Naive thymus-derived CD8-positive, alpha-beta T cell (primary cell): ENCODE results near the gene SEMA6D. TPM values are rescaled to one million over a fixed set of nuclear protein-coding genes. Genes with fewer than 3 reads are reported as not detected.

Experiments used
- ATAC-seq, 2 donors: fragments of 150-1000 bp; cut with Tn5 transposase in 1 of 2; sonication (Bioruptor Pico), chemical (Tn5 transposase) in 1 of 2; 1 replicate in 1 of 2; 2 replicates in 1 of 2; pipeline ENCODE4 v1.10.0; 2021; ENCODE audit warnings: mild to moderate bottlenecking in 2 of 2, moderate library complexity in 2 of 2
- POLR2A ChIA-PET: fragments of 350-600 bp; sonication (Branson Sonifier 250); formaldehyde crosslinking; loops from one replicate; lab custom pipeline; 2021; ENCODE audit warnings: antibody characterized with exemption; lab: Charles Lee
- DNase-seq, 10 donors: peaks; one replicate each; pipeline versions ENCODE4 v3.0.0 to v3.0.0-alpha.2; 2020 to 2022
- H3K27ac Mint-ChIP-seq, 10 donors: one replicate each; pipeline ENCODE4 v1.8.0; 2020 to 2022; ENCODE audit warnings: mild to moderate bottlenecking in 10 of 10, mixed read lengths in 10 of 10, moderate library complexity in 4 of 10, inconsistent platforms in 1 of 10
- H3K27me3 Mint-ChIP-seq, 5 donors: one replicate each; pipeline ENCODE4 v1.8.0; 2021 to 2022; ENCODE audit warnings: mixed read lengths in 5 of 5
- H3K36me3 Mint-ChIP-seq, 3 donors: one replicate each; pipeline ENCODE4 v1.8.0; 2020 to 2022; ENCODE audit warnings: mixed read lengths in 3 of 3, mild to moderate bottlenecking in 2 of 3, inconsistent platforms in 1 of 3
- H3K4me1 Mint-ChIP-seq, 4 donors: one replicate each; pipeline ENCODE4 v1.8.0; 2021 to 2022; ENCODE audit warnings: mixed read lengths in 4 of 4
- H3K4me3 Mint-ChIP-seq, 10 donors: one replicate each; pipeline ENCODE4 v1.8.0; 2020 to 2022; ENCODE audit warnings: mild to moderate bottlenecking in 10 of 10, mixed read lengths in 10 of 10, moderate library complexity in 6 of 10, inconsistent platforms in 1 of 10
- H3K9me3 Mint-ChIP-seq, 9 donors: one replicate each; pipeline ENCODE4 v1.8.0; 2020 to 2022; ENCODE audit warnings: mixed read lengths in 9 of 9, mild to moderate bottlenecking in 3 of 9, inconsistent platforms in 1 of 9, moderate library complexity in 1 of 9
- polyA plus RNA-seq, 3 donors: library from polyadenylated mRNA; unstranded; fragments of 300-500 nt; fragmentation: Illumina TruSeq; gene quantifications; one replicate each; pipeline ENCODE4 v1.2.3, GENCODE V29; 2021
- total RNA-seq, 8 experiments: library from RNA in 2 of 8; stranded (reverse) in 2 of 8; gene quantifications; one replicate each; pipeline ENCODE4 v1.2.3 and lab custom pipeline; 2021 to 2026

SEMA6D gene
- total and polyA plus RNA-seq, 5 experiments from 2014 or later, result not detected

GRCh38 chr15:47784820-47785219 lies 67.5 kb downstream of the SEMA6D start:
- POLR2A ChIA-PET, result no interaction called here
- no peak overlapping the region for H3K4me3 Mint-ChIP-seq
- H3K36me3 Mint-ChIP-seq, result no peaks in the 10 kb centered on the region
- ATAC-seq (no peak), DNase-seq (no peak)
- H3K9me3 Mint-ChIP-seq, result peaks cover 0 to 10% (median 0%) of the 10 kb centered on the region in 9 donors
- no peak overlapping the region for H3K27ac Mint-ChIP-seq
- H3K27me3 Mint-ChIP-seq, result peaks cover 0 to 12% (median 0%) of the 10 kb centered on the region in 5 donors
- H3K4me1 Mint-ChIP-seq, result no peaks in the 10 kb centered on the region

GRCh38 chr15:47786371-47786770 lies 69.1 kb downstream of the SEMA6D start:
- Mint-ChIP-seq H3K36me3 (no peaks in the 10 kb centered on the region), H3K9me3 (peaks cover 0 to 10% (median 0%) of the 10 kb centered on the region in 9 donors), H3K4me3 (no peak overlapping the region), H3K27me3 (peaks cover 0 to 12% (median 0%) of the 10 kb centered on the region in 5 donors), H3K4me1 (no peaks in the 10 kb centered on the region), H3K27ac (no peak overlapping the region)
- POLR2A ChIA-PET, result no interaction called here
- ATAC-seq (no peak), DNase-seq (no peak)

GRCh38 chr15:47787875-47788274 lies 70.6 kb downstream of the SEMA6D start:
- no peak for DNase-seq
- no peak for ATAC-seq
- Mint-ChIP-seq H3K27ac (no peak overlapping the region), H3K4me3 (no peak overlapping the region), H3K36me3 (no peaks in the 10 kb centered on the region), H3K27me3 (peaks cover 0 to 16% (median 0%) of the 10 kb centered on the region in 5 donors), H3K4me1 (no peaks in the 10 kb centered on the region), H3K9me3 (peaks cover 0 to 10% (median 0%) of the 10 kb centered on the region in 9 donors)
- POLR2A ChIA-PET, result no interaction called here

- H3K9me3 Mint-ChIP-seq, result peaks cover 0 to 4% (median 0%) of the 10 kb centered on the region in 9 donors
- DNase-seq, result no peak
- no peak for ATAC-seq
- H3K4me1 Mint-ChIP-seq, result no peaks in the 10 kb centered on the region
- POLR2A ChIA-PET, result no interaction called here
- H3K4me3 Mint-ChIP-seq, result no peak overlapping the region
- no peaks in the 10 kb centered on the region for H3K36me3 Mint-ChIP-seq
- H3K27ac Mint-ChIP-seq, result no peak overlapping the region
- H3K27me3 Mint-ChIP-seq, result peaks cover 0 to 19% (median 0%) of the 10 kb centered on the region in 5 donors
Observed at GRCh38 chr15:47788685-47789084, 71.4 kb downstream of the SEMA6D start.

GRCh38 chr15:47791161-47791560 lies 73.9 kb downstream of the SEMA6D start:
- no peaks in the 10 kb centered on the region for H3K4me1 Mint-ChIP-seq
- H3K36me3 Mint-ChIP-seq, result no peaks in the 10 kb centered on the region
- peaks cover 0 to 4% (median 0%) of the 10 kb centered on the region in 9 donors for H3K9me3 Mint-ChIP-seq
- no peak overlapping the region for H3K4me3 Mint-ChIP-seq
- POLR2A ChIA-PET, result no interaction called here
- DNase-seq (no peak), ATAC-seq (no peak)
- H3K27ac Mint-ChIP-seq, result no peak overlapping the region
- peaks cover 0 to 22% (median 1%) of the 10 kb centered on the region in 5 donors for H3K27me3 Mint-ChIP-seq

- Mint-ChIP-seq H3K4me3 (no peak overlapping the region), H3K27ac (no peak overlapping the region), H3K36me3 (no peaks in the 10 kb centered on the region), H3K27me3 (peaks cover 0 to 18% (median 3%) of the 10 kb centered on the region in 5 donors), H3K9me3 (peaks cover 0 to 2% (median 0%) of the 10 kb centered on the region in 9 donors), H3K4me1 (no peaks in the 10 kb centered on the region)
- ATAC-seq, result no peak
- POLR2A ChIA-PET, result no interaction called here
- DNase-seq, result no peak
Observed at GRCh38 chr15:47792231-47792630, 74.9 kb downstream of the SEMA6D start.

GRCh38 chr15:47794252-47794914 lies 77.1 kb downstream of the SEMA6D start:
- Mint-ChIP-seq H3K4me3 (no peak overlapping the region), H3K36me3 (no peaks in the 10 kb centered on the region), H3K27me3 (peaks cover 0 to 13% (median 3%) of the 10 kb centered on the region in 5 donors), H3K4me1 (no peaks in the 10 kb centered on the region), H3K9me3 (peaks cover 0 to 2% (median 0%) of the 10 kb centered on the region in 9 donors), H3K27ac (no peak overlapping the region)
- ATAC-seq, result no peak
- DNase-seq, result no peak
- POLR2A ChIA-PET, result no interaction called here

- POLR2A ChIA-PET, result no interaction called here
Observed at GRCh38 chr15:47795864-47796263, 78.6 kb downstream of the SEMA6D start.

GRCh38 chr15:47796339-47796738 lies 79.0 kb downstream of the SEMA6D start:
- Mint-ChIP-seq H3K4me3 (no peak overlapping the region), H3K9me3 (peaks cover 0 to 9% (median 0%) of the 10 kb centered on the region in 9 donors), H3K27me3 (peaks cover 0 to 13% (median 3%) of the 10 kb centered on the region in 5 donors), H3K27ac (no peak overlapping the region), H3K36me3 (no peaks in the 10 kb centered on the region), H3K4me1 (no peaks in the 10 kb centered on the region)
- POLR2A ChIA-PET, result no interaction called here
- ATAC-seq (no peak), DNase-seq (no peak)

More at GRCh38 chr15:47795864-47796263, 78.6 kb downstream of the SEMA6D start:
- no peaks in the 10 kb centered on the region for H3K4me1 Mint-ChIP-seq
- peaks cover 0 to 13% (median 3%) of the 10 kb centered on the region in 5 donors for H3K27me3 Mint-ChIP-seq
- H3K27ac Mint-ChIP-seq, result no peak overlapping the region
- peaks cover 0 to 6% (median 0%) of the 10 kb centered on the region in 9 donors for H3K9me3 Mint-ChIP-seq
- ATAC-seq (no peak), DNase-seq (no peak)
- no peak overlapping the region for H3K4me3 Mint-ChIP-seq
- H3K36me3 Mint-ChIP-seq, result no peaks in the 10 kb centered on the region

- DNase-seq (no peak), ATAC-seq (no peak)
- Mint-ChIP-seq H3K27ac (no peak overlapping the region), H3K4me1 (no peaks in the 10 kb centered on the region), H3K4me3 (no peak overlapping the region), H3K27me3 (peaks cover 0 to 13% (median 3%) of the 10 kb centered on the region in 5 donors), H3K36me3 (no peaks in the 10 kb centered on the region), H3K9me3 (peaks cover 0 to 9% (median 0%) of the 10 kb centered on the region in 9 donors)
- POLR2A ChIA-PET, result no interaction called here
Observed at GRCh38 chr15:47796830-47797229, 79.5 kb downstream of the SEMA6D start.

- peaks cover 0 to 3% (median 0%) of the 10 kb centered on the region in 5 donors for H3K27me3 Mint-ChIP-seq
- no peak overlapping the region for H3K4me3 Mint-ChIP-seq
- H3K9me3 Mint-ChIP-seq, result peaks cover 0 to 9% (median 0%) of the 10 kb centered on the region in 9 donors
- DNase-seq (no peak), ATAC-seq (no peak)
- no peaks in the 10 kb centered on the region for H3K4me1 Mint-ChIP-seq
- POLR2A ChIA-PET, result no interaction called here
- no peak overlapping the region for H3K27ac Mint-ChIP-seq
- no peaks in the 10 kb centered on the region for H3K36me3 Mint-ChIP-seq
Observed at GRCh38 chr15:47801522-47801921, 84.2 kb downstream of the SEMA6D start.

GRCh38 chr15:47802216-47802615 lies 84.9 kb downstream of the SEMA6D start:
- Mint-ChIP-seq H3K9me3 (peaks cover 0 to 9% (median 0%) of the 10 kb centered on the region in 9 donors), H3K27ac (no peak overlapping the region), H3K36me3 (no peaks in the 10 kb centered on the region), H3K27me3 (peaks cover 0 to 3% (median 0%) of the 10 kb centered on the region in 5 donors), H3K4me1 (no peaks in the 10 kb centered on the region), H3K4me3 (no peak overlapping the region)
- POLR2A ChIA-PET, result no interaction called here
- ATAC-seq (no peak), DNase-seq (no peak)

GRCh38 chr15:47803767-47804166 lies 86.5 kb downstream of the SEMA6D start:
- H3K36me3 Mint-ChIP-seq, result no peaks in the 10 kb centered on the region

More at GRCh38 chr15:47803767-47804166, 86.5 kb downstream of the SEMA6D start:
- Mint-ChIP-seq H3K4me3 (no peak overlapping the region), H3K9me3 (peaks cover 0 to 9% (median 0%) of the 10 kb centered on the region in 9 donors), H3K27ac (no peak overlapping the region), H3K27me3 (peaks cover 0 to 6% (median 0%) of the 10 kb centered on the region in 5 donors), H3K4me1 (no peaks in the 10 kb centered on the region)
- no peak for ATAC-seq
- DNase-seq, result no peak
- POLR2A ChIA-PET, result no interaction called here
